IMR-90 (cell line): ENCODE data around the gene C5orf15. TPM values are rescaled to one million over a fixed set of nuclear protein-coding genes. Genes with fewer than 3 reads are reported as not detected.

Experiments
- ATAC-seq: fragments of 200-7000 bp; cut with Tn5 transposase; 2 replicates; pipeline ENCODE4 v1.9.1; 2020; ENCODE audit warnings: low read depth, mild to moderate bottlenecking, moderate library complexity
- BruUV-seq: library from RNA; stranded (reverse); fragments of 400-500 nt; replicated peaks from 2 replicates; lab custom pipeline; 2021; lab: Mats Ljungman, UMichigan
- CTCF ChIA-PET: fragments of 300-600 bp; formaldehyde crosslinking; extraction: SDS; loops from one replicate; lab custom pipeline; 2021; ENCODE audit warnings: antibody characterized with exemption; lab: Yijun Ruan, JAX
- POLR2A ChIA-PET: fragments of 300-600 bp; sonication (Branson Sonifier 250); formaldehyde crosslinking; loops from one replicate; lab custom pipeline; 2022; ENCODE audit warnings: antibody characterized with exemption; ENCODE audit not compliant: unreplicated experiment; lab: Charles Lee
- DNase-seq: peaks from one replicate; pipeline ENCODE4 v3.0.0; 2013
- H2AFZ ChIP-seq: replicated peaks from 2 replicates; pipeline ENCODE3; 2013; ENCODE audit warnings: low read length, mild to moderate bottlenecking; ENCODE audit not compliant: poor library complexity
- H2AK5ac ChIP-seq: 2 replicates; pipeline ENCODE4 v1.6.1; 2013; ENCODE audit warnings: low read depth, low read length, inconsistent platforms
- H2AK9ac ChIP-seq: replicated peaks from 2 replicates; pipeline ENCODE3; 2013; ENCODE audit warnings: mild to moderate bottlenecking, low read depth, low read length, moderate library complexity; ENCODE audit not compliant: poor library complexity
- H2BK120ac ChIP-seq: 2 replicates; pipeline ENCODE4 v1.6.1; 2013; ENCODE audit warnings: low read depth, low read length, inconsistent platforms
- H2BK15ac ChIP-seq: 3 replicates; pipeline ENCODE4 v1.6.1; 2013; ENCODE audit warnings: low read depth, low read length, inconsistent platforms
- H2BK20ac ChIP-seq: 2 replicates; pipeline ENCODE4 v1.6.1; 2013; ENCODE audit warnings: low read depth, mild to moderate bottlenecking, inconsistent platforms, low read length, moderate library complexity
- H2BK5ac ChIP-seq: 2 replicates; pipeline ENCODE4 v1.6.1; 2013; ENCODE audit warnings: mild to moderate bottlenecking, low read depth, low read length, inconsistent platforms; ENCODE audit not compliant: poor library complexity, severe bottlenecking
- H3K14ac ChIP-seq: replicated peaks from 2 replicates; pipeline ENCODE4 v1.6.1; 2013; ENCODE audit warnings: low read depth, low read length, inconsistent platforms
- H3K18ac ChIP-seq: 2 replicates; pipeline ENCODE4 v1.6.1; 2013; ENCODE audit warnings: low read depth, low read length, control low read depth
- H3K23ac ChIP-seq: 2 replicates; pipeline ENCODE4 v1.6.1; 2013; ENCODE audit warnings: low read depth, low read length, inconsistent platforms
- H3K27ac ChIP-seq: 2 replicates; pipeline ENCODE4 v1.5.1; 2013; ENCODE audit warnings: mild to moderate bottlenecking, control low read depth, low read length; ENCODE audit not compliant: insufficient read depth
- H3K27me3 ChIP-seq: 2 replicates; pipeline ENCODE4 v1.6.1; 2013; ENCODE audit warnings: low read length; ENCODE audit not compliant: control insufficient read depth, insufficient read depth
- H3K36me3 ChIP-seq: 2 replicates; pipeline ENCODE4 v1.6.1; 2013; ENCODE audit warnings: low read length, mixed read lengths; ENCODE audit not compliant: control insufficient read depth, insufficient read depth
- H3K4ac ChIP-seq: 2 replicates; pipeline ENCODE4 v1.6.1; 2013; ENCODE audit warnings: low read depth, low read length, inconsistent platforms
- H3K4me1 ChIP-seq: 2 replicates; pipeline ENCODE4 v1.6.1; 2013; ENCODE audit warnings: low read length, mixed read lengths; ENCODE audit not compliant: control insufficient read depth, insufficient read depth
- H3K4me2 ChIP-seq: 2 replicates; pipeline ENCODE4 v1.6.1; 2013; ENCODE audit warnings: low read depth, mild to moderate bottlenecking, control low read depth, low read length, moderate library complexity
- H3K4me3 ChIP-seq: 2 replicates; pipeline ENCODE4 v1.5.1; 2013; ENCODE audit warnings: low read depth, mild to moderate bottlenecking, control low read depth, low read length, moderate library complexity; ENCODE audit not compliant: insufficient read depth
- H3K56ac ChIP-seq: 2 replicates; pipeline ENCODE4 v1.6.1; 2013; ENCODE audit warnings: low read length, inconsistent platforms; ENCODE audit not compliant: insufficient read depth; ENCODE audit errors: extremely low read depth
- H3K79me1 ChIP-seq, 2 experiments: 2 replicates each; pipeline ENCODE4 v1.6.1; 2013; ENCODE audit warnings: low read length in 2 of 2, inconsistent platforms in 1 of 2, low read depth in 1 of 2
- H3K9ac ChIP-seq: 2 replicates; pipeline ENCODE4 v1.6.1; 2013; ENCODE audit warnings: low read depth, low read length, control low read depth
- H3K9me1 ChIP-seq: 2 replicates; pipeline ENCODE4 v1.6.1; 2013; ENCODE audit warnings: low read length, inconsistent platforms; ENCODE audit not compliant: insufficient read depth
- H3K9me3 ChIP-seq: 2 replicates; pipeline ENCODE4 v1.6.1; 2013; ENCODE audit warnings: low read length; ENCODE audit not compliant: control insufficient read depth, insufficient read depth
- H4K20me1 ChIP-seq: 2 replicates; pipeline ENCODE4 v1.6.1; 2013; ENCODE audit warnings: low read length, inconsistent platforms; ENCODE audit not compliant: insufficient read depth
- H4K5ac ChIP-seq: 2 replicates; pipeline ENCODE4 v1.6.1; 2013; ENCODE audit warnings: mild to moderate bottlenecking, low read depth, low read length, control low read depth
- H4K8ac ChIP-seq, 2 experiments: 2 replicates each; pipeline ENCODE4 v1.6.1; 2013; ENCODE audit warnings: low read depth in 2 of 2, low read length in 2 of 2, control low read depth in 1 of 2, inconsistent platforms in 1 of 2
- H4K91ac ChIP-seq: 2 replicates; pipeline ENCODE4 v1.6.1; 2013; ENCODE audit warnings: low read depth, low read length, inconsistent platforms; ENCODE audit not compliant: insufficient read depth
- BHLHE40 ChIP-seq: fragments of 150-350 bp; IDR thresholded peaks from 2 replicates; pipeline ENCODE4 v1.6.1; 2016; ENCODE audit warnings: mild to moderate bottlenecking, low read depth, low read length
- CEBPB ChIP-seq: IDR thresholded peaks from 2 replicates; pipeline ENCODE4 v1.6.1; 2012; ENCODE audit warnings: low read depth, low read length, improper control_type of control experiment
- CHD1 ChIP-seq: IDR thresholded peaks from 2 replicates; pipeline ENCODE4 v1.6.1; 2012; ENCODE audit warnings: low read depth, low read length, improper control_type of control experiment
- FOS ChIP-seq: fragments of 150-350 bp; IDR thresholded peaks from 2 replicates; pipeline ENCODE4 v1.6.1; 2016; ENCODE audit warnings: low read depth, low read length
- MAFK ChIP-seq: IDR thresholded peaks from 2 replicates; pipeline ENCODE4 v1.6.1; 2012; ENCODE audit warnings: low read depth, low read length, improper control_type of control experiment
- MAZ ChIP-seq: IDR thresholded peaks from 2 replicates; pipeline ENCODE4 v1.6.1; 2012; ENCODE audit warnings: low read depth, mild to moderate bottlenecking, low read length, improper control_type of control experiment, moderate library complexity, borderline replicate concordance
- MXI1 ChIP-seq: IDR thresholded peaks from 2 replicates; pipeline ENCODE4 v1.6.1; 2012; ENCODE audit warnings: low read depth, mild to moderate bottlenecking, low read length, moderate library complexity, borderline replicate concordance
- NFE2L2 ChIP-seq: fragments of 150-350 bp; IDR thresholded peaks from 2 replicates; pipeline ENCODE4 v1.6.1; 2016; ENCODE audit warnings: low read depth, mild to moderate bottlenecking, low read length
- POLR2A ChIP-seq: IDR thresholded peaks from 2 replicates; pipeline ENCODE4 v1.6.1; 2012; ENCODE audit warnings: mild to moderate bottlenecking, low read depth, low read length
- RAD21 ChIP-seq: IDR thresholded peaks from 2 replicates; pipeline ENCODE4 v1.6.1; 2012; ENCODE audit warnings: low read length, improper control_type of control experiment
- RCOR1 ChIP-seq: IDR thresholded peaks from 2 replicates; pipeline ENCODE4 v1.6.1; 2012; ENCODE audit warnings: mild to moderate bottlenecking, low read length, improper control_type of control experiment; ENCODE audit not compliant: insufficient replicate concordance
- RFX5 ChIP-seq: IDR thresholded peaks from 2 replicates; pipeline ENCODE4 v1.8.0; 2012; ENCODE audit warnings: low read depth, mild to moderate bottlenecking, low read length, moderate library complexity
- SMC3 ChIP-seq: fragments of 150-350 bp; IDR thresholded peaks from 2 replicates; pipeline ENCODE4 v1.6.1; 2016; ENCODE audit warnings: low read depth, mild to moderate bottlenecking, antibody characterized with exemption, low read length, moderate library complexity
- WGBS, 2 experiments: methylation state at CpG; one replicate each; pipeline versions ENCODE4 v1.1.5 to v1.1.7; 2013; ENCODE audit warnings: missing lambda C conversion rate in 2 of 2; ENCODE audit not compliant: insufficient read length in 1 of 2; ENCODE audit errors: extremely low coverage in 2 of 2; 5-methylcytosine and 5-hydroxymethylcytosine counted together
- dilution Hi-C: fragments of 300-500 bp; cut with HindIII; formaldehyde crosslinking; loops from one replicate; pipeline ENCODE4 v1.14.3; 2018; ENCODE audit warnings: low sequenced_read_pairs; ENCODE audit not compliant: unreplicated experiment
- in situ Hi-C: fragments of 300-500 bp; cut with MboI; formaldehyde crosslinking; loops from 3 replicates; pipeline ENCODE4 v1.14.3; 2019; ENCODE audit warnings: low sequenced_read_pairs, inconsistent platforms, mixed read lengths
- intact Hi-C: fragments of 100-400 bp; cut with micrococcal nuclease; formaldehyde crosslinking; loops from 2 replicates; pipeline ENCODE4 v1.10.0; 2022
- polyA plus RNA-seq, 3 experiments: library from polyadenylated mRNA; depleted of rRNA; stranded (reverse); fragments of >200 nt; gene quantifications; 2 replicates each; pipeline ENCODE4 v1.2.3, GENCODE V29; 2012; ENCODE audit warnings: low replicate concordance in 1 of 3
- total RNA-seq: library from RNA; depleted of rRNA; stranded (reverse); fragments of >200 nt; gene quantifications from 2 replicates; pipeline ENCODE4 v1.2.3, GENCODE V29; 2012
- TF ChIP-seq, protein P1 (sequence below): conservative IDR thresholded peaks from 2 replicates; pipeline ENCODE4 v1.5.1; 2012; ENCODE audit warnings: mild to moderate bottlenecking, low read depth, low read length, improper control_type of control experiment
- TF ChIP-seq, protein P2 (sequence below): fragments of 150-350 bp; IDR thresholded peaks from 2 replicates; pipeline ENCODE4 v1.6.1; 2017; ENCODE audit warnings: mild to moderate bottlenecking, antibody characterized with exemption, low read length, low read depth
- TF ChIP-seq, protein P3 (sequence below): fragments of 150-350 bp; IDR thresholded peaks from 2 replicates; pipeline ENCODE4 v1.6.1; 2016; ENCODE audit warnings: low read depth, mild to moderate bottlenecking, low read length, moderate library complexity, borderline replicate concordance

Gene C5orf15
- total and polyA plus RNA-seq, 2 of the 4 experiments (the other 2 are of a cell fraction): 35.1 to 73.5 TPM

DNA sequence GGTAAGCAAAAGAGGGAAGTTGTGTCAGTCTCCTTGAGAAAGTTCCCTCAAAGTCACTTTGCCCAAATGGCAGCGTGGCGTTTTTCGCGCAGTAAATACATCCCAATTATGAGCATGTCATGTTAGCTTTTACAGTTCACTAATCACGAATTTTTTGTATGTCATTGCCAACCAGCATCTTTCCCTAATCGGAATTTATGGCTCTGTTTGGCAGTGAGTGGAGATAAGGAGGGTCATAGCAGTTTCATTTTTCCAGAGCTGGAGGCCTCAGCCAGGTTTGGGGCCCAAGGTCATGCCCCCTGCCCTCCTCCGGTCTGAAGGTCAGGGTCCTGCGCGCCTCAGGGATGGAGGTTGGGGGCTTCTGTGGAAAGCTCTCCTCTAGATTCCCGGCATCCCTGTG is 50.1 kb downstream of the C5orf15 start:
- no peak overlapping the region for H3K14ac ChIP-seq
- 0 out of 2 replicates have a peak, but pooled peaks cover 3% of the 10 kb centered on the region for H3K9me1 ChIP-seq
- TF ChIP-seq RCOR1: no peak
- TF ChIP-seq, protein P1, sequence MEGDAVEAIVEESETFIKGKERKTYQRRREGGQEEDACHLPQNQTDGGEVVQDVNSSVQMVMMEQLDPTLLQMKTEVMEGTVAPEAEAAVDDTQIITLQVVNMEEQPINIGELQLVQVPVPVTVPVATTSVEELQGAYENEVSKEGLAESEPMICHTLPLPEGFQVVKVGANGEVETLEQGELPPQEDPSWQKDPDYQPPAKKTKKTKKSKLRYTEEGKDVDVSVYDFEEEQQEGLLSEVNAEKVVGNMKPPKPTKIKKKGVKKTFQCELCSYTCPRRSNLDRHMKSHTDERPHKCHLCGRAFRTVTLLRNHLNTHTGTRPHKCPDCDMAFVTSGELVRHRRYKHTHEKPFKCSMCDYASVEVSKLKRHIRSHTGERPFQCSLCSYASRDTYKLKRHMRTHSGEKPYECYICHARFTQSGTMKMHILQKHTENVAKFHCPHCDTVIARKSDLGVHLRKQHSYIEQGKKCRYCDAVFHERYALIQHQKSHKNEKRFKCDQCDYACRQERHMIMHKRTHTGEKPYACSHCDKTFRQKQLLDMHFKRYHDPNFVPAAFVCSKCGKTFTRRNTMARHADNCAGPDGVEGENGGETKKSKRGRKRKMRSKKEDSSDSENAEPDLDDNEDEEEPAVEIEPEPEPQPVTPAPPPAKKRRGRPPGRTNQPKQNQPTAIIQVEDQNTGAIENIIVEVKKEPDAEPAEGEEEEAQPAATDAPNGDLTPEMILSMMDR: no peak
- no peak for TF ChIP-seq SMC3
- TF ChIP-seq BHLHE40: no peak
- no peak for TF ChIP-seq FOS
- TF ChIP-seq, protein P2, sequence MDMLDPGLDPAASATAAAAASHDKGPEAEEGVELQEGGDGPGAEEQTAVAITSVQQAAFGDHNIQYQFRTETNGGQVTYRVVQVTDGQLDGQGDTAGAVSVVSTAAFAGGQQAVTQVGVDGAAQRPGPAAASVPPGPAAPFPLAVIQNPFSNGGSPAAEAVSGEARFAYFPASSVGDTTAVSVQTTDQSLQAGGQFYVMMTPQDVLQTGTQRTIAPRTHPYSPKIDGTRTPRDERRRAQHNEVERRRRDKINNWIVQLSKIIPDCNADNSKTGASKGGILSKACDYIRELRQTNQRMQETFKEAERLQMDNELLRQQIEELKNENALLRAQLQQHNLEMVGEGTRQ: no peak
- TF ChIP-seq CEBPB: no peak
- TF ChIP-seq, protein P3, sequence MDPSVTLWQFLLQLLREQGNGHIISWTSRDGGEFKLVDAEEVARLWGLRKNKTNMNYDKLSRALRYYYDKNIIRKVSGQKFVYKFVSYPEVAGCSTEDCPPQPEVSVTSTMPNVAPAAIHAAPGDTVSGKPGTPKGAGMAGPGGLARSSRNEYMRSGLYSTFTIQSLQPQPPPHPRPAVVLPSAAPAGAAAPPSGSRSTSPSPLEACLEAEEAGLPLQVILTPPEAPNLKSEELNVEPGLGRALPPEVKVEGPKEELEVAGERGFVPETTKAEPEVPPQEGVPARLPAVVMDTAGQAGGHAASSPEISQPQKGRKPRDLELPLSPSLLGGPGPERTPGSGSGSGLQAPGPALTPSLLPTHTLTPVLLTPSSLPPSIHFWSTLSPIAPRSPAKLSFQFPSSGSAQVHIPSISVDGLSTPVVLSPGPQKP: no peak
- TF ChIP-seq MAFK: no peak
- no peak for TF ChIP-seq NFE2L2
- TF ChIP-seq RFX5: no peak
- TF ChIP-seq CHD1: no peak
- no peak for TF ChIP-seq MXI1
- TF ChIP-seq RAD21: no peak
- TF ChIP-seq POLR2A: no peak
- TF ChIP-seq MAZ: no peak
- no peak overlapping the region for H4K5ac ChIP-seq
- WGBS, 2 experiments: no CpG with 5 or more reads among the region's 10 CpGs
- BruUV-seq: no TSS peak
- DNase-seq (no peak), ATAC-seq (no peak)
- H3K18ac ChIP-seq: no peak overlapping the region
- H3K9me3 ChIP-seq: no peaks in the 10 kb centered on the region
- ChIA-PET CTCF (no interaction called here), POLR2A (no interaction called here)
- no peak overlapping the region for H3K23ac ChIP-seq
- H2BK15ac ChIP-seq: no peak overlapping the region
- no peaks in the 10 kb centered on the region for H3K4me1 ChIP-seq
- peaks cover 47% of the 10 kb centered on the region for H3K27me3 ChIP-seq
- in situ Hi-C loops: no loop called here
- H2BK5ac ChIP-seq: no peak overlapping the region
- dilution Hi-C loops: no loop called here
- H3K36me3 ChIP-seq: no peaks in the 10 kb centered on the region
- H3K4me3 ChIP-seq: no peak overlapping the region
- no peak overlapping the region for H3K27ac ChIP-seq
- H3K56ac ChIP-seq: no peak overlapping the region
- no peak overlapping the region for H3K4me2 ChIP-seq
- no peak overlapping the region for H2AFZ ChIP-seq
- H3K4ac ChIP-seq: no peak overlapping the region
- H2AK5ac ChIP-seq: no peak overlapping the region
- H4K8ac ChIP-seq: no peak overlapping the region
- no peak overlapping the region for H3K9ac ChIP-seq
- no peak overlapping the region for H4K91ac ChIP-seq
- no peak overlapping the region for H2AK9ac ChIP-seq
- no peaks in the 10 kb centered on the region for H4K20me1 ChIP-seq
- H3K79me1 ChIP-seq: no peaks in the 10 kb centered on the region
- intact Hi-C loops: no loop called here
- H2BK120ac ChIP-seq: no peak overlapping the region
- H2BK20ac ChIP-seq: no peak overlapping the region
